GM21367 (cell line): ENCODE results near the gene NCAPD3.
"Not testable (repeated sequence)": the region's sequence is repeated elsewhere in the genome, so short reads cannot be mapped to it uniquely, and the experiment has no call there.

Source experiments
- ATAC-seq: cut with Tn5 transposase; IDR thresholded peaks from one replicate; pipeline ENCODE4 v1.9.1; 2021; ENCODE audit not compliant: unreplicated experiment

Gene NCAPD3

GRCh38 chr11:134140961-134141490 lies 82.7 kb downstream of the NCAPD3 start:
- no peak for ATAC-seq

- peak; percentile 81 for ATAC-seq
Observed at GRCh38 chr11:134139873-134140331, 83.9 kb downstream of the NCAPD3 start.

GRCh38 chr11:134139303-134139872 lies 84.4 kb downstream of the NCAPD3 start:
- ATAC-seq: no peak

GRCh38 chr11:134138376-134138775 lies 85.4 kb downstream of the NCAPD3 start:
- no peak for ATAC-seq

GRCh38 chr11:134134167-134134566 lies 89.6 kb downstream of the NCAPD3 start:
- no peak for ATAC-seq

GRCh38 chr11:134132808-134133207 lies 91.0 kb downstream of the NCAPD3 start:
- no peak for ATAC-seq

- no peak for ATAC-seq
Observed at GRCh38 chr11:134131628-134132244, 92.0 kb downstream of the NCAPD3 start.

GRCh38 chr11:134126217-134126822 lies 97.4 kb downstream of the NCAPD3 start:
- ATAC-seq: no peak

- ATAC-seq: no peak
Observed at GRCh38 chr11:134125507-134125906, 98.3 kb downstream of the NCAPD3 start.

GRCh38 chr11:134124660-134125451 lies 98.9 kb downstream of the NCAPD3 start:
- ATAC-seq: no peak

GRCh38 chr11:134120921-134121526 lies 102.7 kb downstream of the NCAPD3 start:
- ATAC-seq: no peak

GRCh38 chr11:134120143-134120850 lies 103.5 kb downstream of the NCAPD3 start:
- no peak for ATAC-seq

- no peak for ATAC-seq
Observed at GRCh38 chr11:134119094-134119493, 104.7 kb downstream of the NCAPD3 start.

- no peak for ATAC-seq
Observed at GRCh38 chr11:134118006-134118405, 105.8 kb downstream of the NCAPD3 start.

- ATAC-seq: no peak
Observed at GRCh38 chr11:134116210-134116609, 107.6 kb downstream of the NCAPD3 start.

- not testable (repeated sequence) for ATAC-seq
Observed at GRCh38 chr11:134113787-134114186, 110.0 kb downstream of the NCAPD3 start.

GRCh38 chr11:134110252-134110815 lies 113.4 kb downstream of the NCAPD3 start:
- ATAC-seq: no peak
